Inflammatory macrophage treated with lipopolysaccharide for 4 hours (primary cell): ENCODE measurements around the gene PAGR1.
A peak's percentile ranks its signal among the peaks of the same experiment; 100 is the strongest.
"Not testable (repeated sequence)": the region's sequence is repeated elsewhere in the genome, so short reads cannot be mapped to it uniquely, and the experiment has no call there.

Source experiments
- DNase-seq: peaks from one replicate; pipeline ENCODE4 v3.0.0-alpha.2; 2020

Gene PAGR1

DNA sequence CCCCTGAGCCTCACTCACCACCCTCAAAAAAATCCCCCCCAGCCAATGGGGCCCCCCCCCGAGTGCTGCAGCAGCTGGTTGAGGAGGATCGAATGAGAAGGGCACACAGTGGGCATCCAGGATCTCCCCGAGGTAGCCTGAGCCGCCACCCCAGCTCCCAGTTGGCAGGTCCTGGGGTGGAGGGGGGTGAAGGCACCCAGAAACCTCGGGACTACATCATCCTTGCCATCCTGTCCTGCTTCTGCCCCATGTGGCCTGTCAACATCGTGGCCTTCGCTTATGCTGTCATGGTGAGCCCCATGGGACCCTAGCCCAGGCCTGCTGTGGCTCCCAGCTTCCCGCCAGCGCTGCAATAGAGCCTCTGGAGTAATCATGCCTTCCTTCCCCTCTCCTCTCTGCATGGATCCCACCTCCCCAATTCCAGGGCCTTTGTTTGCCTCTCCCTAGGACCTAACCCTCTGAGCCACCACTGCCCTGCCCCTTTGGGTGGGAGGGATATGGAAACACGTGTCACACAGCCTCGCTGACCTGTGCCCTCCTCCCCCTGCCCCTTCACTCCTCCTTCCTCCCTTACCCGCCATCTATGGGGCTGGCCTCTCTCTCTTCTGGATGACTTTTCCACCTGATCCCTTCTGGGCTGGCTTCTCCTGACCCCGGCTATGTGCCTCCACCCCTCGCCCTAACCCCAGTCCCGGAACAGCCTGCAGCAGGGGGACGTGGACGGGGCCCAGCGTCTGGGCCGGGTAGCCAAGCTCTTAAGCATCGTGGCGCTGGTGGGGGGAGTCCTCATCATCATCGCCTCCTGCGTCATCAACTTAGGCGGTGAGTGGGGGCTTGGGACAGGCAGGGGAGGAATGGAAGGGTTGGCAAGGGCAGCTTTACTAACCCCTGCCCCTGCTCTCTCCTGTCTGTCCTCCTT lies 2.0 kb upstream of the PAGR1 start:
- no peak for DNase-seq

DNA sequence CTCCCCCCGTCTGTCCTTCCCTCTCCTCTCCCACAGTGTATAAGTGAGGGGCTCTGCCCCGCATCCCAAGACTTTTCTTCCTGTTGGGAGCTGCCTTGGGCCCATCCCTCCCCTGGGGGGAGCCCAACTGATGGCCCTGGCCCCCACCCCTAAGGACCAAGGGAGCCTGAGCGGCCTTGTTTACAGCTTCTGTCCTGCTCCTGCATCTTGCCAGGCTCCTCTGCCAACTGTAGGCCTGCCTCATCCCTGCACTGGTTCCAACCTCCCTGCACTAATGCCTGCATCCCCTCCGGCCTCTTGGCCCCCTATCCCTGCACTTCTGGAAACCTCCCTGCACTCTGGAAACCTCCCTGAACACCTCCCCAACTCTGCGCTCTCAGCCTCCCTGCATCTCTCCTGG lies 1.4 kb upstream of the PAGR1 start:
- DNase-seq = no peak

DNA sequence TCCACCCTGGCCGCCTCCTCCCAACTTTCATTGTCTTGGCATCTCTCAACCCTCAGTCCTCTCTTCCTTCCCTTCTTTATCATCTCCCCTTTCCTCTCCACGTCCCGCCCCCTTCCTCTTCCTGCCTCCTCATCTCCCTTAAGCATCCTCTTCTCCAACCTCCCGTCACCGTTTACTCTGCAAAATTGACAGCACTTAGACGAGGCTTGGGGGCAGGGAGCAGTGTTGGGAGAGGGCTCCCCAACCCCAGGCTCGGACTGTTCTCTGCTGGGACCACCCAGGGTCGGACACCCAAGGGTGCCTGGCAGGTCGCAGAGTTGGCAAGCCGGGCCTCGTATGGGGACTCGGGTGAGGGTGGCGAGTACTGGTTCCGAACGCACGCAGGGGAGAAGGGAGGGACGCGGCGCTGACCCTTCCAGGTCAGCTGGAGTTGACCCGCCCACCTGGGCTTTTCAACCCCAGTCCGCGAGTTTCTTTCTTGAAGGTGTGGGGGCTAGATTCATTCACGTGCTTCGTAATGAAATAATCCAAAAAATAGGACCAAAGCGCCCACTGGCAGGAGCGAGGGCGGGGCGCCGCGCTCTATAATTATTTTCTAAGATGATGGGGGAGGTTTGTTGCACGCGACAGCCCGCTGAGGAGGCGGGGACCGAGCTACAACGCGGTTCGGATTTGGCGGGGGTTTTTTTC lies 775 bp upstream of the PAGR1 start:
- no peak for DNase-seq

DNA sequence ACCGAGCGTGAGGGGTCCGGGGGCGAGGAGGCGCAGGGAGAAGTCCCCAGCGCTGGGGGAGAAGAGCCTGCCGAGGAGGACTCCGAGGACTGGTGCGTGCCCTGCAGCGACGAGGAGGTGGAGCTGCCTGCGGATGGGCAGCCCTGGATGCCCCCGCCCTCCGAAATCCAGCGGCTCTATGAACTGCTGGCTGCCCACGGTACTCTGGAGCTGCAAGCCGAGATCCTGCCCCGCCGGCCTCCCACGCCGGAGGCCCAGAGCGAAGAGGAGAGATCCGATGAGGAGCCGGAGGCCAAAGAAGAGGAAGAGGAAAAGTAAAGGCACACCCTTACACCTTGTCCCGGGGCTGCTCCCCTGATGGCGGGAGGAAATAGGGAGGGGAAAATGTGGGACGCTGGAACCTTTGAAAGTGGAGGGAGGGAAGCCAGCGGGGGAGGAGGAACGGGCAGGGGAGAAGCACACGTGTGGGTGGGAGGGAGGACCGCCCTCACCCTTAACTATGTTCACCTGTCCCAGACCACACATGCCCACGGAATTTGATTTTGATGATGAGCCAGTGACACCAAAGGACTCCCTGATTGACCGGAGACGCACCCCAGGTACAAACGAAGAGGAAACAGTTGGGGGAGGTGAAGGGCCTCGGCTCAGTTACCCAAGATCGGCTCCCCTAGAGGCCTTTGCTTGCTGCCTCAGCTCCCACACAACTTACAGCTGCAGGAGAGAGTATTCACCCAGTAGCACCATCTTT lies 916 bp downstream of the PAGR1 start:
- DNase-seq = peak; percentile 70

DNA sequence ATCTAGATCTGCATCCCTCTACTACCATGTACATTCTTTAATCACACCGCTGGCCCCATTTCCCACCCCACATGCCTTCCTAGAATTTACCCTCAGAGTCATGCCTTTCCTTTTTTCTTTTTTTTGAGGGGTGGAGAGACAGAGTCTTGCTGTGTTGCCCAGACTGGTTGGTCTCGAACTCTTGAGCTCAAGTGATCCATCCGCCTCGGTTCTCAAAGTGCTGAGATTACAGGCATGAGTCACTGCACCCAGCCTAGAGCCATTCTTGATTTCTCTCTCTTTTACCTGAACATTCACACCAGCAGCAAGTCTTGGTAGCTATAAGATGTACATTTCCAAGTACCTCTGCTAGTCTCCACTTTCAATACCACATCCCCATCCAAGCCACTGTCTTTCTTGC lies 2.1 kb downstream of the PAGR1 start:
- no peak for DNase-seq

DNA sequence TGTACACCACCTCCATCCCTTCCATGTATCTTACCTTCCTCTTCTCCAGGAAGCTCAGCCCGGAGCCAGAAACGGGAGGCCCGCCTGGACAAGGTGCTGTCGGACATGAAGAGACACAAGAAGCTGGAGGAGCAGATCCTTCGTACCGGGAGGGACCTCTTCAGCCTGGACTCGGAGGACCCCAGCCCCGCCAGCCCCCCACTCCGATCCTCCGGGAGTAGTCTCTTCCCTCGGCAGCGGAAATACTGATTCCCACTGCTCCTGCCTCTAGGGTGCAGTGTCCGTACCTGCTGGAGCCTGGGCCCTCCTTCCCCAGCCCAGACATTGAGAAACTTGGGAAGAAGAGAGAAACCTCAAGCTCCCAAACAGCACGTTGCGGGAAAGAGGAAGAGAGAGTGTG lies 3.6 kb downstream of the PAGR1 start:
- no peak for DNase-seq

DNA sequence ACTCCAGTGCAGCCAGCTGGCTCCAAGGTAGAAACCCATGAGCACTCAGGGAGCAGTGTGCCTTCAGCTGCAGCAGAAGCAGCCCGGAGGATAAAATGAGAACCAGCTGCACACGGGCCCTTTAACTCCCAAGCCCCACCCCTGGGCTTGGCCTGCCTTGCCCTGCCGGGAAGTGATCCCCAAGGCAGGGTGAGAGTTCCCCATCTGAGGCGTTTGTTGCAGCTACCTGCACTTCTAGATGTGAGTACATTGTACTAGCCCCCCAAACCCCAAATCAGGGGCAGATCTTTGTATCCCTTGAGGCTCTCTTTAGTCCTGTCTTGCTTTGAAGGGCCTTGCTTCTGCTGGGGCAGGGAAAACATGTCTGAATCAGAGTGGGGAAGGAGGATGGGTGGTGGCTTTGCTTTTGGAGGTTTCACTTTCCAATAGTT lies 4.3 kb downstream of the PAGR1 start, which contains the start of gene MVP:
Gene MVP, plus strand, starts transcription at position 192 of the 431 bp plus-strand sequence. CDS start 10,088 bp downstream, outside the sequence.
- peak; percentile 80 for DNase-seq

DNA sequence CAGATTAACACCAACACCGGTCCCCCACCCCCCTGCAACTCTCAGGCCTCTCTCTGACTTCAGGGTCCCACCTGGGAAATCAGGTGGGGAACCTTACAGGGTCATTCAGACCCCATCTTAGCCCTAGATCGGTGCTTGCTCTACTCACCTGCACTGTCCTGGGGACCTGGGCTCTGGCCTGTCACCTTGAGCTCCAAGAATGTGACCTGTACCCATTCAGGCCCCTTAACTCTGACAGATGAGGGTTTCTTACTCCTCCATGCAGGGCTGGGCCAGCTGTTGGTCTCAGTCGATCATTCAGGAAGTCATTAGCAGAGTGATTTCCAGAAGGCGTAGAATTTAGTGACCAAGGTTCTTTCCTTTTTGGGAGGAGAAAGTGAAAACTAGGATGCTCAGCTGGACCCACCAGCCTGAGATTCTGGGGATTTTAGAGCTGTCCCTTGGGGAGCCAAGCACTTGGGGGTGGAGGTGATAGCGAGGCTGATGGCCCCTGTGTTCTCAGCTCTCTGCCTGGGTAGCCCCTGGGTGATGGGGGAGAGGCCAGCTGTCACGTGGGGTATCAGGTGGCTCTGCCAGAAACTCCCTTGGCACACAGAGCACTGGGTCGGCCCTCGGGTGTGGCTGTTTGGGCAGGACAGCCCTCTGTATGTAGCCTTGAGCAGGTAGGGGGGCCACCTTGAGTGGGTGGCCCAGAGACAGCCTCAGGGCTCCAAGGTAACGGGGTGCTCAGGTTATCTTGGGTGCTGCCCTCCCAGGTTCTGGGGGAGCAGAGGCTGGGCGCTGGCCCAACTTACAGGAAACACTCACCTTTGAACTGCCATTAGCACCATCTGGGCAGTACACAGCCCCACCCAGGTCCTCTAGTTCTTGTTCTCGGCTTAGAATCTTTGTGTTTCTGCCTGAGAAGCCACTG lies 5.0 kb downstream of the PAGR1 start:
- peak; percentile 72 for DNase-seq

DNA sequence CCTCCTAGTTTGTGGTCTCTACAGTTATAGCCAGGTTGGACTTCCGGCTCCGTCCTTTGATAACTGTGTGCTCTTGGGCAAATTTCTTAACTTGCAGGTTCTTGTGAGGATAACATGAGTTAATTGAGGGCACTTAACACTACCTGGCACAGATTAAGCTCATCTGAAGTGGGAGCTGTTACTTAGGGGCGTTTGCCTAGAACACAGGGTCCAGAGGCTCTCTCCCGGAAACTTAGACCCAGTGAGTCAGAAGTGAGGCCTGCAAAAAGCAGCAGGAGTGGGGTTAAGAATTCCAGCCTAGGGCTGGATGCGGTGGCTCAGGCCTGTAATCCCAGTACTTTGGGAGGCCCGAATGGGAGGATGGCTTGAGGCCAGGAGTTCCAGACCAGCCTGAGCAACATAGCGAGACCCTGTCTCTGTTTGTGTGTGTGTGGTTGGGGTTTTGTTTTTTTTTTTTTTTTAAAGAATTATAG lies 5.7 kb downstream of the PAGR1 start:
- DNase-seq = no peak

DNA sequence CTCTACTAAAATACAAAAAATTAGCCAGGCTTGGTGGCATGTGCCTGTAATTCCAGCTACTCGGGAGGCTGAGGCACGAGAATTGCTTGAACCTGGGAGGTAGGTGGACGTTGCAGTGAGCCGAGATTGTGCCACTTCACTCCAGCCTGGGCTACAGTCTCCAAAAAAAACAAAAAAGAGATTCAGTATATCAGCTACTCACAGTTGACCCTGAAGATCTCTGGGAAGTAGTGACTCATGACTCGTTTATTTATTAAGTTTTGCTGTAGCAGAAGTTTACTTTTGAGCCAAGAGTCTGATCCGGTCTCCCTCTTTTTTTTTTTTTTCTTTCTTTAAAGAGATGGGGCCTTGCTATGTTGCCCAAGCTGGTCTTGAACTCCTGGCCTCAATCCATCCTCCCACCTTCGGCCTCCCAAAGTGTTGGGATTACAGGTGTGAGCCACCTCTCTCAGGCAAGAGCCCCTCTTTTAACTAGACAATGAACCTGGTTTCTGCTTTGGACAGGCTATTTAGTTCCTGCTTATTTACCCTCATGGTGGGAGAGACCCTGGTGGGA lies 8.7 kb downstream of the PAGR1 start:
- DNase-seq = no peak

DNA sequence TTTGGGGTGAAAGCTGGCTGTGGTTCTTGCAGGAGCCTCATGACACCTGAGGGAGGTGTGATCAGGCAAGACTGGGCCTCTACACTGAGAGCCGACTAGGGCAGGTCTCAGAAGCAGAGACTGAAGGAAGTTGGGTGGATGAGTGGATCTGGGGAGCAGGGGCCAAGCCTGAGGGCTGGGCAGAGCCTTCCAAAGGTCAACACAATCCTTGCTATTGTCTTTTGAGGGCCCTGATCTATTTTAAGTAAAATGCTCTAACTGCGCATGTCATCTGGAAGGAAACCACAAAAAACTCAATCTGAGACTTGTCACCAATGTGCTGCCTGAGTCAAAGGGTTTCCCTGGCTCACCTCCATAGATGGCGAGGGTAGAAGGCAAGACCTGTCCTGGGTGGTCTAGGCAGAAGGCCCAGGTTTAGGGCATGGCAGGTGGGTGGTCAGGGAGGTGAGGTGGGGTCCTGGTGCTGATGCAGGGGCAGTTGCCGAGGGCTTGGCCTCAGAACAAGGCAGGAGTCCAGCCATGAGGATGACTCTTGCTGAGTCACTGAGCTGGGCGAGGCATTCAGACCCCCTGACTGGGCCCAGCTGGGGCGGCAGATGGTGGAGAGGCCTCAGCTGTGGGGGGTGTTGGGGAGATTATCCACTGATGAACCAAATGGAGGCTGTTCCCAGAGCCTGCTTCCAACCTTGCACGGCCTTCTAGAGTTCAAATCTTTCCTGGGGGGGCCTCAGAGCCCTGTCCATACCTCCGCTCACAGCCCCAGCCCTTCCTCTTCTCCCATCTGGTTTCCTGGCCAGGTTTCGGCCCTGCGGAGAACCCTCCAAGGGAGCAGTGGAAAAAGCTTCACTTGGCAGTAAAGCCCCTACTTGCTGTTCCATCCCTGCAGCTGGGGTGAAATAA lies 9.4 kb downstream of the PAGR1 start:
- no peak for DNase-seq

DNA sequence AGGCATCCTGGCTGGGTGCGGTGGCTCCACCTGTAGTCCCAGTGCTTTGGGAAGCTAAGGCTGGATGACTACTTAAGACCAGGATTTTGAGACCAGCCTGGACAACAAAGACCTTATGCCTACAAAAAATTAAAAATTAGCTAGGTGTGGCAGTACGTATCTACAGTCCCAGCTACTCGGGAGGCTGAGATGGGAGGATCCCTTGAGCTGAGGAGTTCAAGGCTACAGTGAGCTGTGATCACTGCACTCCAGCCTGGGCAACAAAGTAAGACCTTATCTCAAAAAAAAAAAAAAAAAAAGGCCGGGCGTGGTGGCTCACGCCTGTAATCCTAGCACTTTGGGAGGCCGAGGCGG lies 10.4 kb downstream of the PAGR1 start:
- DNase-seq = no peak

DNA sequence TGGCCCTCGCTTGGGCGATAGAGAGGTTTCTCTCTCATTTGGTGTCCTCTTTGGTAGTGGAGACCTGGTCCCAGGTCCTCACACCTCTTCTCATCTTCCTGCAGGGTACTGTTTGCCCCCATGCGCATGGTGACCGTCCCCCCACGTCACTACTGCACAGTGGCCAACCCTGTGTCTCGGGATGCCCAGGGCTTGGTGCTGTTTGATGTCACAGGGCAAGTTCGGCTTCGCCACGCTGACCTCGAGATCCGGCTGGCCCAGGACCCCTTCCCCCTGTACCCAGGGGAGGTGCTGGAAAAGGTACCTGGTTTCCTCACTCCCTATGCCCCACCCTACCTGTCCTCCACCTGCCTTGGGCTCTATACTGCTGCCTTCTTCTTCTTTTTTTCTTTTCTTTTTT lies 14.8 kb downstream of the PAGR1 start:
- DNase-seq = no peak

DNA sequence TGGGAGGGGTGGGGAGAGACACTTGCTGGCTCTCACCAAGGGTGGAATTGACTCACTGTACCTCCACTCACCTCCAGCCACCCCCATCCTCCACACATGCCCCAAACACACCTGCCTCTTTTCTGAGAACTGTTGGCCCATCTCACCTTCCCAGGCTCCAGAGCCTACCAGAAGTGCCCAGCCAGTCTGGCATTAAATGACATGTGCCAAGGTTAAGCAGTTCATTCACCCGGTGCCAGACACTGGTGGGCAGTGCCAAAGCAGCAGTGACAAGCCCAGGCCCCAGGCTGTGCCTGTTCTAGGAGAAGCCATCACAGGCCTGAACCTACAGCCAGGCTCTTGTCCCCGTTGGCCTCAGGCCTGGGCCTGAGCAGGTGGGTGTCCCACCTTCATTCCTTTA lies 15.5 kb downstream of the PAGR1 start:
- DNase-seq = no peak

DNA sequence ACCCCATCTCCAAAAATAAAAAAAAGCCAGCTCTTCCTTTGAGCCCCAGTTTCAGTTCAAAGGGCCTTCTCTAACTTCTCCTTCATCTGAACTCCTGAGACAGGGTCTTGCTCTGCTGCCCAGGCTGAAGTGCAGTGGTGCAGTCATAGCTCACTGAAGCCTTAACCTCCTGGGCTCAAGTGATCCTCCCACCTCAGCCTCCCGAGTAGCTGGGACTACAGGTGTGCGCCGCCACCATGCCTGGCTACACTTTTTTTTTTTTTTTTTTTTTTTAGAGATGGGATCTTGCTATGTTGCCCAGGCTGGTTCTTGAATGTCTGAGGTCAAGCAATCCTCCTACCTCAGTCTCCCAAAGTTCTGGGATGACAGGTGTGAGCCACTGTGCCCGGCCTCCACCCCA lies 17.3 kb downstream of the PAGR1 start:
- not testable (repeated sequence) for DNase-seq

DNA sequence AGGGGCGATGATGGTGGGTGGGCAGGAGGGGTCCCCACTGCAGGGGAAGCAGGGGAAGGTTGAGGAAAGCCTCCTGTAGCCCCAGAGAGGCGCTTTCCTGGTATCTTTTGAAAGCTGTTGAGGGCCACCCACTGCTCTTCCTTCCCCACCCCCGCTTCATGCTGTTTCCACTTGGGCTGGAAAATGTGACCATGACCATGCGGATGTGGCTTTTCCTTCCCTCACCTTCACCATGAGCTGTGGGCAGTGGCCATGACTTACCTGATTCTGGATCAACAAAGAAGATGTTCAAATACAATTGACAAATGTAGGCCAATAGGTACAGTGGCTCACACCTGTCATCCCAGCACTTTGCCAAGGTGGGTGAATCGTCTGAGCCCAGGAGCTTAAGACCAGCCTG lies 18.1 kb downstream of the PAGR1 start:
- DNase-seq = no peak

DNA sequence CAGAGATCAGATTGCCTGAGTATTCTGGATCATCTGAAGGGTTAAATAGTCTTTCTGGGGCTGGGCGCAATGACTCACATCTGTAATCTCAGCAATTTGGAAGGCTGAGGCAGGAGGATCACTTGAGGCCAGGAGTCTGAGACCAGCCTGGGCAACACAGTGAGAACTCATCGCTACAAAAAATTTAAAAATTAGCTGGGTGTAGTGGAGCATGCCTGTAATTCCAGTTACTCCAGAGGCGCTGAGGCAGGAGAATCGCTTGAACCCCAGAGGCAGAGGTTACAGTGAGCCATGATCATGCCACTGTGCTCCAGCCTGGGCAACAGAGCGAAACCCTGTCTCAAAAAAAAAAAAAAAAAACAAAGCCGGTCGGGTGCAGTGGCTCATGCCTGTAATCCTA lies 20.0 kb downstream of the PAGR1 start:
- DNase-seq = no peak

DNA sequence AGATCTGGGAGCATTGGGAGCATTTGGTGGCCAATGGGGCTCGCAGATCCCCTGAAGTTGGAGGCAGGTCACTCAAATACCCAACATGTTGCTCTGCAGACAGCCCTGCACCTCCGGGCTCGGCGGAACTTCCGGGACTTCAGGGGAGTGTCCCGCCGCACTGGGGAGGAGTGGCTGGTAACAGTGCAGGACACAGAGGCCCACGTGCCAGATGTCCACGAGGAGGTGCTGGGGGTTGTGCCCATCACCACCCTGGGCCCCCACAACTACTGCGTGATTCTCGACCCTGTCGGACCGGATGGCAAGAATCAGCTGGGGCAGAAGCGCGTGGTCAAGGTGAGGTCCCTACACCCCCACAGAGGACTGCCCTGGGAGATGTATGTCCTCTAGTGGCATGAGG lies 20.7 kb downstream of the PAGR1 start:
- DNase-seq = no peak

DNA sequence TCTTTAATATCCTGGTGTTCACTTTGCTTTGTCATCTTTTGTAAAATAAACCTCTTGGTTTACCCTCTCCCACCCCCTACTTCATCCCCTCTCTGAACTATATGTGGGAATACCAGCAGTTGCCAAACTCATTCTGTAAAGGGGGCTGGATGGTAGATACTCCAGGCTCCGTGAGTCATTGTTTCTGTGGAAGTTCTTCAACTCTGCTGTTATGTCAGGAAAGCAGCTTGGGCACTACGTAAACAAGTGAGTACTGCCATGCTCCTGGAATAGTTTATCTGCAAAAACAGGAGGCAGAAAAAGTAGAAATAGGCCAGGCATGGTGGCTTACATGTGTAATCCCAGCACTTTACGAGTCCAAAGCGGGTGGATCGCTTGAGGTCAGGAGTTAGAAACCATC lies 21.9 kb downstream of the PAGR1 start:
- no peak for DNase-seq

DNA sequence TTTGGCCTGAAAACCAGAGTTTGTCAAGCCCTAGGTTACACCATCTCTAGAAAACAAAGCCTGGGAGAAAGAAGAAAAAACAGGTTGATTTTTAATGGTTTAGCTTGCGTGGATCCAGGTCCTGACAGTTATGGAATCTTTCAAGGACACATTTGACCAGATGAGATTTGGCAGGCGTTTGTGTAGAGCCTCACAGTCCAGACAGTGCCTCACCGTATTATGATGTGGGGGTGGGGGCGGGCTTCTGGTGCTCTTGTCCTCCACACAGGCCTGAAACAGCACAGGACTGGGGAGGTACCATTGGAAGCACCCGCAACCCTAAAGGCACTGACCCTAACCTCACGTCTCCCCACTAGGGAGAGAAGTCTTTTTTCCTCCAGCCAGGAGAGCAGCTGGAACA lies 23.9 kb downstream of the PAGR1 start:
- DNase-seq = no peak

DNA sequence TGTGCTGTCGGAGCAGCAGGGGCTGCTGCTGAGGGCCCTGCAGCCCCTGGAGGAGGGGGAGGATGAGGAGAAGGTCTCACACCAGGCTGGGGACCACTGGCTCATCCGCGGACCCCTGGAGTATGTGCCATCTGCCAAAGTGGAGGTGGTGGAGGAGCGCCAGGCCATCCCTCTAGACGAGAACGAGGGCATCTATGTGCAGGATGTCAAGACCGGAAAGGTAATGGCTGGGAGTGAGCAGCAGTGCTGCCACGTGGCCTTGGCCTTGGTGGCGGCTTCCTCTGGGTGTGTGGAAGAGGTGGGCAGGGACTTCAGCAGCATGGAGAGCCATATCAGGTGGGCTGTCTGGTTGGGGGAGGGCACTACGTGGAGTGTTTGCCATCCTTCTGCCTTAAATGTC lies 24.3 kb downstream of the PAGR1 start:
- DNase-seq = no peak
